GM18951 (cell line): ENCODE data around the gene GRID1.

ENCODE experiments used
- POLR2A ChIP-seq: IDR thresholded peaks from 4 replicates; pipeline ENCODE4 v1.6.1; 2011; ENCODE audit warnings: mild to moderate bottlenecking; ENCODE audit not compliant: insufficient read length, insufficient read depth; ENCODE audit errors: extremely low read depth
- in situ Hi-C: fragments of 300-500 bp; cut with MboI; formaldehyde crosslinking; loops from one replicate; pipeline ENCODE4 v1.12.0; 2022; ENCODE audit warnings: low sequenced_read_pairs, mixed read lengths, inconsistent platforms; ENCODE audit not compliant: unreplicated experiment

Gene GRID1

DNA sequence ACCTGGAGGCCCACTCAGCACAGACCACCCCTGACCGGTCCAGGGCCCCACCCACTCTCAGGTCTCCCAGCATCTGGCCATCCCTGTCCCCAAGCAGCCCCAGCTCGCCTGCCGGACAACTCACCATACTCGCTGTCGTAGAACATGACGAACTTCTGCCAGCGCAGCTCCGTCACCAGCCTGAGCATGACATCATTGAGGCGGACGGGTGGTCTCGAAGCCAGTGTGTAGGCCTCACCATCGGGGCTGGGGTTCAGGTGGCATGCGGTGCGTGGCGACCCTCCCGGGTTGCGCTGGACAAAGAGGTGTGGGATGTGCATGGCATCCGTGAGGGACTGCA, 160.4 kb downstream of the GRID1 start:
- TF ChIP-seq POLR2A, result no peak
- in situ Hi-C loops, result no loop called here

DNA sequence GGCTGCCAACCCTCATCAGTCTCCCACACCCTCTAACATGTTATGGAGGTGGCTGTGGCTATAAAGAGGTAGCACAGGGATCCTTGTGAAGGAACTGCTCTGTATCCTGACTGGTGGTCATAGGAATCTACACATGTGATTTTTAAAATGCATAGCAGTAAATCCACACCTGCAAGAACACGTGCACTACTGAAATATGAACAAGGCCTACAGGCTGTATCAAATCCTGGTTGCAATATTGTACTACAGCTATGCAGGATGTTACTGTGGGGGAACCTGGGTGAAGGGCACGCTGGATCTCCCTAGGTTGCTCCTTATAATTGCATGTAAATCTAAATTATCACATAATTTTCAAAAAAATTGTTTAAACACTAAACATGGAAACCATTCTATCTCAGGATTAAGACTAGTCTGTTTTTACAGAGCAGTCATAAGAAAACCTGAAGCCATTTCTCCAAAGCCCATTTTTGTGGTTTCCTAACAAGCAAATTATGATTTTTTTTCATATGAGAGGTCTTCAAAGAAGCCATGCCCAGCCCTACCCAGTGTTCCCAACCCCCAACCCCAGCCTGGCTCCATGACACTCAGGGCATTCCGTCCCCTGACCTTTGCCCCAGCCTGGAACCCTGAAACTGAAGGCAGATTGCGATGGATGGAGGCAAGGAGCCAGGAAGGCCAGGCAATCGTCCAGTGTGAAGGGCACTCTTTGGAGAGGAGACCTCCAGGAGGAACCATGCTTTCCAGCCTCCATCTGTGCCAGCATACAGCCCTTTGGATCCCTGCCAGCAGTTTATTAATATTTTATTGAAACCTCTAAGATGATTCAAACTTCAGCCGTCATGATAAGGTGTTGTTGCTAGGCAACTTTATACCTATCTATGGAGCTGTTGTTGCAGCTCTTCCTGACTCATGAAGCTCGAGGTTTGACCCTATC, 161.0 kb downstream of the GRID1 start:
- TF ChIP-seq POLR2A, result no peak
- in situ Hi-C loops, result no loop called here

DNA sequence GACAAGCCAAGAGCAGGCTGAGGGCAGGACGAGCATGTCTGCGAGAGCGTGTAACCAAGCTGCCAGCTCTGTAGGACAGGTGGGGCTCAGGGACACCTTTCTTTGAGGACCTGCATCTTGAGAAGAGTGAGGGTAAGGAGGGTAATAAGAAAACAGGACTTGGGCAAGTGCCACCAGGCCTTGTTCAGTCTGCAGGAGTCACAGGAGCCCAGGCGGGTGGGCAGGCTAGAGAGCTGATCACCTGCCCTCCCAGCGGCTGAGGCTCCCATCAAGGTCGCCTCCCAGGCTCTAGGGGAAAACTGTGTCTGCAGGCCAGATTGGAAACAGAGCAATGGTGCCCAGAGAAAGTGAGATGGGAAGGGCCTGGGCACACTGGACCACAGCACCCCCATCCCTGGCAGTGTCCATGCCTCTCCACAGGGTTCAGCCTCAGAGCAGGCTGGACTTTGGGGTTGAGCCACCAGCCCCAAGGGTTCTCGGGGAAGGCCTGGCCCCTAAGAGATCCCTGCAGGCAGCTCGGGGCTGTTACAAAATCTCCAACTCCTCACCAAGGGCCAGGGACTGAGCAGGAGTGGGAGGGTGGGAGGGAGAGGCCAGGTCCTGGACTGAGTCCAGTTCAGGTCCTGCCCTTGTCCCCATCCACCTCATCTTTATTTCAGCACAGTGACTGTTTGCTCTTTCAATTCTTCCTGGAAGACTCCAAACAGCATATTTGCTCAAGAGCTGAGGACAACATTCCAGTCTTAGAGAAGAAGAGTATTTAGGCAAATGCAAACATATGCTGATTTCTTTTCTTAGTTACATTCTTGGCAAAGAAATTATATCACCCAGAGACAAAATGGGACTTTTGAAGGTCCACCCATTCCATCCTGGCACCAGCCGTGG, 161.9 kb downstream of the GRID1 start:
- TF ChIP-seq POLR2A, result no peak
- in situ Hi-C loops, result no loop called here

DNA sequence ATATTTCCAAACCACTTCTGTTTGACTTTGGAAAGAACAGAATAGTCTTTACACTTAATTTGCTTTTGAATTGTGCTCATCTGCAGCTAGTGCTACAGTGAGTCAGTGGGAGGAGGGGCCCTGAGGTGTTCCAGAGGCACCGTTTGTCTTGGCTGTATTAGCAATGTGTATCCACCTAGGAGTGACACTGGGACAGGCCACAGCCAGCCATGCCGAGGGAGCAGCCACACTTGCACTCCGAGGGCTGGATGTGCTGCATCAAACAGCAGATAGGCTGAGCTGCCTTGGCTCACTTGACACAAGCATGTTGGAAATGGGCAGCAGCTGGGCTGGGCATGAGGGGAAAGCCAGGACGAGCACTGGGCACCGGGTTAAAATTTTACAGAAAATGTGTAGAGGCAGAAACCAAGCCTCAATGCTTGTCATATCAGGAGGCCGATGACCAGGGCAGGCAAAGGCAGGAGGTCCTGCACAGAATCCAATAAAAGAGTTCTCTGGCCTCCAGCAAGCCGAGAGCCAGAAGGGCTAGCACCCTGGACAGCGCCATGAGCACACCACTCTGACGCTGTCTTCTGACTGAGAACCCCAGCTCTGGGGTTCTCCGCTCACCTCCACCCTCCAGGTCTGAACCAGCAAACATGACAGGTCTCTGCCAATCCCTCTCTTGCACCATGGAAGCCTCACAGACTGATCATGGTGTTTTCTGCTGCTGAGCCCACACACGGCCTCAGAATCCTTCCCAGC, 163.3 kb downstream of the GRID1 start:
- in situ Hi-C loops, result no loop called here
- TF ChIP-seq POLR2A, result no peak

DNA sequence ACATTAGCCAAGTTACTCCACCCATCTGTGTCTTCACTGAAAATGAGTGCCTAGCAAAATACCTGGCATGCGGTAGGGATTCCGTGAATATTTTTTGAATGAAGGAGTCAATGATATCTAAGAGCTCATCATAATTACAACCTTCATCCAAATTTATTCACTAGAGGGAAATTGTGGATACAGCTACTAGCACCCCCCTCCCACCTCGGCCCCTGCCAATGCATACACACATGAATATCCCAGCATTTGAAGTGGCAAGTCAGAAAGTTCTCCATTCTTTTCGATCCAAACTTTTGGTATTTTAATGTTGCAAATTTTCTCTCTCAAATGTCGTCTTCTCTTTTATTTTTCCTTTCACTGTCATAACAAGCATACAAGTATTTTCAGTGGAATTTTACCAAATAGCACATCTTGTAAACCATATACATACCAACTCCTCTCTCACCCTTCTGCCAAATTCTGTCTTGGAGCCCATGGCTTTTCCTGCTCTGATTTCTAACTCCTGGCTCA, 164.3 kb downstream of the GRID1 start:
- TF ChIP-seq POLR2A, result no peak
- in situ Hi-C loops, result no loop called here

DNA sequence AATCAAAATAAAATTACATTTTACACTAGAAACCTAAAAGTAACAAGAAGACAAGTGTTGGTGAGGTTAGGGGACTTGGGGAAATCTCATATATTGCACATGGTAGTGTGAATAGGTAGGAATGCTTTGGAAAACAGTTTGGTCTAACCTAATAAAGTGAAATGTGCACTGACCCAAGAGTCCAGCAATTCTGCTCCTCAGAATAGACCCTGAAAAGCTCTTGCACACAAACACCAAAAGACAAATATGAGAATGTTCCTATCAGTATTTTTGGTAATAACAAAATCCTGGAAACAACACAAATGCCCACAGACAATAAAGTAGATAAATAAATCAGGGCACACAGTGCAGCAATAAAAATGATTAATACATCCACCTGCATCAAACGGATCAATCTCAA, 165.7 kb downstream of the GRID1 start:
- in situ Hi-C loops, result no loop called here
- no peak for TF ChIP-seq POLR2A

DNA sequence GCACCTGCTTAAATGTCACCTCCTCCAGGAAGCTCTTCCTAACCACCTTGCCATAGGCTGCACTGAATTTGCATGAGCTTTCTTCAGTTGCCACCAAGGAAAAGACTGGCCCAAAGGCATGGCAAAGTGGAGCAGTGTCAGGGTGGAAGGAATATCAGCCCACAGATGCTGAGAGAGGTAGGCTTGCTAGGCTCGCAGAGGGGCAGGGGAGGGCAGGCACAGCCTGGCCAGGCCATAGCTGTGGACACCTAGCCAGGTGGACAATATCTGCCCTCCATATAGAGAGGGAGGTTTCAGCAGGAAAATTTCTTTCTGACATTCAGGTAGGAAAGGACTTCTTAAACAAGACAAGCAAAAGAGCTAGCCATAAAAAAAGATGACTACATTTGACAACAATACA, 166.3 kb downstream of the GRID1 start:
- in situ Hi-C loops, result no loop called here

DNA sequence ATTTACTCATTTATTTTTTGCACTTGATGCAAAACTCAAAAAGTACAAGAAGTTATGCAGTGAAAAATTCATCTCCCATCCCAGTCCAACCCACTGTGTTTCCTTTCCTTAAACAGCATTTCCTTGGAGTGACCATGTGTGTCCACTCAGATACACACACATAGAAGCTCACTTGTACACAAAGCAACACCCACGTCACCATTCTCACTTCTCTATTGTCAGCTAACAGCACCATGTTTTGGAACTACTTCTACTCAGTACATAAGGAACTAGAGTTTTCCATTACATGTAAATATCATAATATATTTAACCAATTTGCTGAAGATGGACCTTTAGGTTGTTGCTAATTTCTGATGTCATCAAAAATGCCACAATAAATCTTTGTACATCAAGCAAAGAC, 167.6 kb downstream of the GRID1 start:
- no peak for TF ChIP-seq POLR2A
- in situ Hi-C loops, result no loop called here

More for the DNA sequence above, 166.3 kb downstream of the GRID1 start:
- no peak for TF ChIP-seq POLR2A

DNA sequence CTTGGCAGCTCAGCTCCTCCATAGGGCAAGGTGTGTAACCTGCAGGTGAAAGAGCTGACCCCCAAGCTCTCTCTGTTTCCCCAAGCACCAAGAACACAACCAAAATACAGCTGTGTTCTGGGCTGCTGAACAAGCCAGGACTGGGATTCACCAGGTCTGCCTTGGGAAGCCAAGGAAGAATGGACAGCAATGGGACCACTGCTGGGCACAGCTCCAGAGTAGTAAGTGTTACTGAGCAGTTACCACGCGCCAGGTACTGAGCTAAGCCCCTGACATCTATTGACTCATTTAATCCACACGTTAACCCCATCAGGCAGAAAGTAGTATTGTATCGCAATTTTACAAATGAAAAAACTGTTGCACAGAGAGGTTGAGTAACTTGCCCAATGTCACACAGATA, 168.3 kb downstream of the GRID1 start:
- in situ Hi-C loops, result no loop called here
- TF ChIP-seq POLR2A, result no peak

DNA sequence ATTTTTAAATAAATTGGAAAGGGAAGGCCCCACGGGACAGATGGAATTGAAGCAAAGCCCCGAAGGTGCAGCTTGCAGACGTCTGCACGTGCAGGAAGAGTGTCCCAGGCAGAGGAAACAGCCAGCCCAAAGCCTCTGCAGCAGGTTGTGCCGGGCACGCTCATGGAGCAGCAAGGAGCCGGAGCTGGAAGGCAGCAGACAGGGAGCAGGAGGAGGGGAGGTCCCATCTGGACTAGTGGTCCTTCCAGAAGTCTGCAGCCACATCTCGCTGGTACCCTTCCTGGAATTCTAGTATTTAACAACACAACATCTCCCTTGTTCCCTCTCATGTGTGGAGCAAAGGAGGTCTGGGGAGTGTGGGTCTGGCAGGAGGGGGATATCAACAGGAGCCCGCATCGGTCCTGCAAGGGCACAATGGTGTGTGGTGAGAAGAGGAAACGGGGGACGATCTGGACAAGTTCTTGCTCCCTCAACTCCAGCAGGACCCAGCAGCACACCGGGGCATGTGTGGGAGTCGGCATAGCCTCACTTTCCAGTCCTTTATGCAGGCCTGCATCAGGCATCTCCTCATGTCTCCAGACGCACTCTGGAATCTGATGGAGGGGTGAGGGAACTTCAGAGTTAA, 169.3 kb downstream of the GRID1 start:
- in situ Hi-C loops, result no loop called here
- no peak for TF ChIP-seq POLR2A

DNA sequence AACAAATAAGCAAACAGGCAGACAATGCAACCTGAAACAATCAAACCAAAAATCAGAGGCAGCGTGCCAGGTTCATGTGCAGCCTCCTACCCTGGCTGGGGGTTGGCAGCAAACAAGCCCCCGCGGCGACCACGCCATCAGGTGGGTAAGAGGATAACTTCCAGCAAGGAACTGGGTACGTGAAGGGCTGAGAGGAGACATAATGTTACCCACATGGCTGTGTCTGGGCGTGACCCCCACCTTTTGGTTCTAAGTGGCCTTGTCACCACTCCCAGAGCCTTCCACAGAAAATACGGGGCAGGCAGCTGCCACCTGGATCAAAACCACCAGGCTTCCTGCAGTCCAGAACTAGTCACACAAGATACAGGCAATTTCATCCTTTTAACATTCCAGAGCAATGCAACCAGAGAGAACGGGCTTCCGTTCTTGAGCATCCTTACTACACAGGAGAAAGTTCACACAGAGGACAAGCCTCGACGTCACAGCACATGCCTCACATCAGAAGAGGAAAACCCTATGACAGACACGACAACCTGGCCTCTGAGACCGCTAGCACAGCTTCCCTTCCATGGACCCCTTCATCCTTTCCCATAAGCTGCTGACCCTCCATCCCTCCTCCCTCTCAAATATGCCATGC, 171.0 kb downstream of the GRID1 start:
- in situ Hi-C loops, result no loop called here
- TF ChIP-seq POLR2A, result no peak

DNA sequence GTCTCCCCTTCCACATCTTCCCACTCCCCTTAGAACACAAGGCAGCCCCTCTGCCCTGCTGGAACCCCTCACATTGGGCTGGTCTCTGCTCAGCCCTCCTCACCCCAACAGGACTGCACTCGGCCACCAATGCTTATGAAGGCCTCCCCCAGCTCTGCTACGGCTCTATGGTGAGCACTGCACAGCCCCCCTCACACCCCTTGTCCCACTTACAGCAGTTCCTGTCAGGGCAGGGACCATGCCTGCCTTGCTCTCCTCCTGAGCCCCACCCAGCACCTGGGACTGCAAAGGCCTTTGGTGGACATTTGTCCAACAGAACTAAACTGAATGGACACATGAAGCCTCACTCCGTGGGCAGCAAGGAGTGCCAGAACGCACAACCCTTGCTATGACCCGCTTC, 171.9 kb downstream of the GRID1 start:
- in situ Hi-C loops, result no loop called here
- TF ChIP-seq POLR2A, result no peak
